SK-N-SH treated with all-trans-retinoic acid at 6 μM for 48 hours (cell line): ENCODE measurements around the gene PRR15L.

Experiments
- ATAC-seq: fragments of 200-7000 bp; cut with Tn5 transposase; 3 replicates; pipeline ENCODE4 v1.9.1; 2020; ENCODE audit warnings: mild to moderate bottlenecking, moderate library complexity
- ARNTL ChIP-seq: fragments of 450-650 bp; formaldehyde crosslinking; IDR thresholded peaks from 2 replicates; pipeline ENCODE4 v1.5.0; 2020; ENCODE audit warnings: low read depth, mild to moderate bottlenecking, moderate library complexity, borderline replicate concordance
- CSDC2 ChIP-seq: fragments of 250-450 bp; sonication (Bioruptor Pico); IDR thresholded peaks from 2 replicates; pipeline ENCODE4 v1.5.0; 2020; ENCODE audit warnings: mild to moderate bottlenecking, moderate library complexity
- ESRRG ChIP-seq: fragments of 250-450 bp; sonication (Bioruptor Pico); IDR thresholded peaks from 2 replicates; pipeline ENCODE4 v1.6.1; 2021; ENCODE audit warnings: mild to moderate bottlenecking
- GLIS3 ChIP-seq: fragments of 250-450 bp; sonication (Bioruptor Pico); IDR thresholded peaks from 2 replicates; pipeline ENCODE4 v1.5.0; 2020; ENCODE audit warnings: mild to moderate bottlenecking, moderate library complexity
- PPARA ChIP-seq: fragments of 250-450 bp; sonication (Bioruptor Pico); IDR thresholded peaks from 2 replicates; pipeline ENCODE4 v1.5.0; 2020; ENCODE audit warnings: mild to moderate bottlenecking, borderline replicate concordance
- RARB ChIP-seq: fragments of 250-450 bp; sonication (Bioruptor Pico); IDR thresholded peaks from 2 replicates; pipeline ENCODE4 v1.8.0; 2021; ENCODE audit warnings: mild to moderate bottlenecking, moderate library complexity
- SNAI2 ChIP-seq: fragments of 250-450 bp; sonication (Bioruptor Pico); IDR thresholded peaks from 2 replicates; pipeline ENCODE4 v1.5.0; 2020; ENCODE audit warnings: mild to moderate bottlenecking, moderate library complexity
- TOX ChIP-seq: fragments of 250-450 bp; sonication (Bioruptor Pico); IDR thresholded peaks from 2 replicates; pipeline ENCODE4 v1.8.0; 2021; ENCODE audit warnings: mild to moderate bottlenecking, moderate library complexity, borderline replicate concordance
- ZFP3 ChIP-seq: fragments of 250-450 bp; sonication (Bioruptor Pico); IDR thresholded peaks from 2 replicates; pipeline ENCODE4 v1.5.0; 2020; ENCODE audit warnings: mild to moderate bottlenecking, moderate library complexity
- ZNF70 ChIP-seq: fragments of 450-650 bp; formaldehyde crosslinking; IDR thresholded peaks from 2 replicates; pipeline ENCODE4 v1.5.0; 2020; ENCODE audit warnings: mild to moderate bottlenecking, moderate library complexity
- TF ChIP-seq, protein P1 (sequence below): fragments of 250-450 bp; sonication (Bioruptor Pico); IDR thresholded peaks from 2 replicates; pipeline ENCODE4 v1.8.0; 2021; ENCODE audit warnings: low read depth, mild to moderate bottlenecking, moderate library complexity, borderline replicate concordance
- TF ChIP-seq, protein P2 (sequence below): fragments of 250-450 bp; sonication (Bioruptor Pico); IDR thresholded peaks from 2 replicates; pipeline ENCODE4 v1.8.0; 2020; ENCODE audit warnings: mild to moderate bottlenecking, moderate library complexity, borderline replicate concordance
- TF ChIP-seq, protein P3 (sequence below): fragments of 250-450 bp; sonication (Bioruptor Pico); IDR thresholded peaks from 2 replicates; pipeline ENCODE4 v1.5.1; 2020; ENCODE audit warnings: low read depth, mild to moderate bottlenecking, moderate library complexity
- TF ChIP-seq, protein P4 (sequence below): fragments of 250-450 bp; sonication (Bioruptor Pico); IDR thresholded peaks from 2 replicates; pipeline ENCODE4 v1.5.0; 2020; ENCODE audit warnings: mild to moderate bottlenecking, moderate library complexity

Gene PRR15L

DNA sequence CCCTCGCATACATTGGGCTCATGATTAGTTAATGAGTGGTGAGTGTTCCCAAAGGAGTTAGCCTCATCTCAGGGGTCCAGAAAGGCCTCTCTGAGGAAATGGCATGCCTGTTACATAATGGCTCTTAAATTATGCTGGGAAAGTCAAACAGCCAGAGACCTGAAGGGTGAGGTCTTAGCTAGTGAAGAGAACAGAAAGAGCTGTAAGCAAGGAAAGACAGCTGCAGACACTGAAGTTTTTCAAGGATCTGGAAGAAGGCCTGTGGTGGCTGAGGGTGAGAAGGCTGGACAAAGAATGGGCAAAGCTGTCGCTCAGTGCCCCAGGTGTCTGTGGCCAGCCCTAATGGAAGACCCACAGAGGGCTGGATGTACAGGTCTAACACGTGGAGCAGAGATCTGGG, 51.2 kb downstream of the PRR15L start (continued):
- no peak for TF ChIP-seq TOX (CRISPR knock-in tag)

DNA sequence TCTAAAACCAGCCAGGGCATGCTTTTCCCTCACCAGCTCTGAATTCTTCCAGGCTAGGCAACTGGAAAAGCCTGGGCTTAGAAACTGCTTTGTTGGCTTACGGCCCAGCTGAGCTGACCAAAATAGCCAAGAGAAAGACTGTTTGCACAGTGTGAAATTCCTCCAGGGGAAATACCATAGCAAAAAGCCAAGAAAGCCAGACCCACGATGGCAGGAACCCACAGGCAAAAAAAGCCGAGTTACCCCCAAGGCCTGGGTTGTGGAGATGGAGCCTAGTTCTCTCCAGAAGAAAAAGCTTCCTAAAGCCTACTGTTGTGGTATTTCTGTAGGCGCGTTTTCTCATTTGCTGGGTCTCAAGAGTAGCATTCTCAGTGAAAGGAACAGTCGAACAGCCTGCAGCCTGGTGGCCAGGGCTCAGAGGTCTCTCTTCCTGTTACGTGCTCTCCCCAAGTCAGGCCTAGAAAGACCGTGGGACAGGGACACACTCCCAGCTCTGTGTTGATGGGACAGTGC, 52.4 kb downstream of the PRR15L start:
- peak; percentile 93 for ATAC-seq
- TF ChIP-seq, protein P1, sequence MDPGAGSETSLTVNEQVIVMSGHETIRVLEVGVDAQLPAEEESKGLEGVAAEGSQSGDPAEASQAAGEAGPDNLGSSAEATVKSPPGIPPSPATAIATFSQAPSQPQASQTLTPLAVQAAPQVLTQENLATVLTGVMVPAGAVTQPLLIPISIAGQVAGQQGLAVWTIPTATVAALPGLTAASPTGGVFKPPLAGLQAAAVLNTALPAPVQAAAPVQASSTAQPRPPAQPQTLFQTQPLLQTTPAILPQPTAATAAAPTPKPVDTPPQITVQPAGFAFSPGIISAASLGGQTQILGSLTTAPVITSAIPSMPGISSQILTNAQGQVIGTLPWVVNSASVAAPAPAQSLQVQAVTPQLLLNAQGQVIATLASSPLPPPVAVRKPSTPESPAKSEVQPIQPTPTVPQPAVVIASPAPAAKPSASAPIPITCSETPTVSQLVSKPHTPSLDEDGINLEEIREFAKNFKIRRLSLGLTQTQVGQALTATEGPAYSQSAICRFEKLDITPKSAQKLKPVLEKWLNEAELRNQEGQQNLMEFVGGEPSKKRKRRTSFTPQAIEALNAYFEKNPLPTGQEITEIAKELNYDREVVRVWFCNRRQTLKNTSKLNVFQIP (CRISPR knock-in tag): no peak
- TF ChIP-seq ZNF70 (CRISPR knock-in tag): no peak
- TF ChIP-seq CSDC2: no peak
- no peak for TF ChIP-seq SNAI2 (CRISPR knock-in tag)
- TF ChIP-seq GLIS3: no peak
- TF ChIP-seq ARNTL (CRISPR knock-in tag): no peak
- TF ChIP-seq RARB (CRISPR knock-in tag): no peak
- TF ChIP-seq, all 23 proteins: peak for 0

DNA sequence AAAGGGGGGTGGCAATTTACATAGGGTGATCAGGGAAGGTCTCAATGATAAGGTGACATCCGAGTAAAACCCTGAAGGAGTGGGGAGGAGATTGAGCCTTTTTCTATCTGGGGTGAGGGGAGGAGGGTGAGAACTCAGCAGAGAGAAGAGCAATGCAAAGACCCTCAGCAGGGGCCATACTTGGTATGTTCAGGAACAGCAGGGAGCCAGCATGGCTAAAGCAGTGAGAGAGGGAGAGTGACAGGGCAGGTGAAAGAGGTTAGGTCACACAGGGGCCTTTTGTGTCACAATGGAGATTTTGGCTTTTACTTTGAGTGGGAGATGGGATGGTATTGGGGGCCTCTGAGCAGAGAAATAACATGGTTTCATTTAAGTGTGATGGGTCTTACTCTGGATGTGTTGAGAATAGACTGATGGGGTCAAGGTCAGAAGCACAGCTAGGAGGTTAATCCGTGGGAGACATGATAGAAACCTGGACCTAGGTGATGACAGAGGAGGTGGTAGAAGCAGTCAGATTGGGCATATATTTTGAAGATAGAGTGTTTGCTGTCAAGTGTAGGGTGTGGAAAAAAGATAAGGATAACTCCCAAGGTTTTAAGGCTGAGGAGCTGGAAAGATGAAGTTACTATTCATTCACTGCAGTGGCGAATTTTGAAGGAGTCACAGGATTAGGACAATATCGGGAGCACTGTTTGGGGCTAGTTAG, 55.5 kb downstream of the PRR15L start:
- TF ChIP-seq ZFP3 (CRISPR knock-in tag) (no peak), CSDC2 (no peak), PPARA (CRISPR knock-in tag) (no peak), ZNF70 (CRISPR knock-in tag) (no peak), ESRRG (CRISPR knock-in tag) (no peak)
- TF ChIP-seq, protein P2, sequence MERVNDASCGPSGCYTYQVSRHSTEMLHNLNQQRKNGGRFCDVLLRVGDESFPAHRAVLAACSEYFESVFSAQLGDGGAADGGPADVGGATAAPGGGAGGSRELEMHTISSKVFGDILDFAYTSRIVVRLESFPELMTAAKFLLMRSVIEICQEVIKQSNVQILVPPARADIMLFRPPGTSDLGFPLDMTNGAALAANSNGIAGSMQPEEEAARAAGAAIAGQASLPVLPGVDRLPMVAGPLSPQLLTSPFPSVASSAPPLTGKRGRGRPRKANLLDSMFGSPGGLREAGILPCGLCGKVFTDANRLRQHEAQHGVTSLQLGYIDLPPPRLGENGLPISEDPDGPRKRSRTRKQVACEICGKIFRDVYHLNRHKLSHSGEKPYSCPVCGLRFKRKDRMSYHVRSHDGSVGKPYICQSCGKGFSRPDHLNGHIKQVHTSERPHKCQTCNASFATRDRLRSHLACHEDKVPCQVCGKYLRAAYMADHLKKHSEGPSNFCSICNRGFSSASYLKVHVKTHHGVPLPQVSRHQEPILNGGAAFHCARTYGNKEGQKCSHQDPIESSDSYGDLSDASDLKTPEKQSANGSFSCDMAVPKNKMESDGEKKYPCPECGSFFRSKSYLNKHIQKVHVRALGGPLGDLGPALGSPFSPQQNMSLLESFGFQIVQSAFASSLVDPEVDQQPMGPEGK: no peak
- TF ChIP-seq, protein P3, sequence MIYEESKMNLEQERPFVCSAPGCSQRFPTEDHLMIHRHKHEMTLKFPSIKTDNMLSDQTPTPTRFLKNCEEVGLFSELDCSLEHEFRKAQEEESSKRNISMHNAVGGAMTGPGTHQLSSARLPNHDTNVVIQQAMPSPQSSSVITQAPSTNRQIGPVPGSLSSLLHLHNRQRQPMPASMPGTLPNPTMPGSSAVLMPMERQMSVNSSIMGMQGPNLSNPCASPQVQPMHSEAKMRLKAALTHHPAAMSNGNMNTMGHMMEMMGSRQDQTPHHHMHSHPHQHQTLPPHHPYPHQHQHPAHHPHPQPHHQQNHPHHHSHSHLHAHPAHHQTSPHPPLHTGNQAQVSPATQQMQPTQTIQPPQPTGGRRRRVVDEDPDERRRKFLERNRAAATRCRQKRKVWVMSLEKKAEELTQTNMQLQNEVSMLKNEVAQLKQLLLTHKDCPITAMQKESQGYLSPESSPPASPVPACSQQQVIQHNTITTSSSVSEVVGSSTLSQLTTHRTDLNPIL: no peak
- TF ChIP-seq, protein P4, sequence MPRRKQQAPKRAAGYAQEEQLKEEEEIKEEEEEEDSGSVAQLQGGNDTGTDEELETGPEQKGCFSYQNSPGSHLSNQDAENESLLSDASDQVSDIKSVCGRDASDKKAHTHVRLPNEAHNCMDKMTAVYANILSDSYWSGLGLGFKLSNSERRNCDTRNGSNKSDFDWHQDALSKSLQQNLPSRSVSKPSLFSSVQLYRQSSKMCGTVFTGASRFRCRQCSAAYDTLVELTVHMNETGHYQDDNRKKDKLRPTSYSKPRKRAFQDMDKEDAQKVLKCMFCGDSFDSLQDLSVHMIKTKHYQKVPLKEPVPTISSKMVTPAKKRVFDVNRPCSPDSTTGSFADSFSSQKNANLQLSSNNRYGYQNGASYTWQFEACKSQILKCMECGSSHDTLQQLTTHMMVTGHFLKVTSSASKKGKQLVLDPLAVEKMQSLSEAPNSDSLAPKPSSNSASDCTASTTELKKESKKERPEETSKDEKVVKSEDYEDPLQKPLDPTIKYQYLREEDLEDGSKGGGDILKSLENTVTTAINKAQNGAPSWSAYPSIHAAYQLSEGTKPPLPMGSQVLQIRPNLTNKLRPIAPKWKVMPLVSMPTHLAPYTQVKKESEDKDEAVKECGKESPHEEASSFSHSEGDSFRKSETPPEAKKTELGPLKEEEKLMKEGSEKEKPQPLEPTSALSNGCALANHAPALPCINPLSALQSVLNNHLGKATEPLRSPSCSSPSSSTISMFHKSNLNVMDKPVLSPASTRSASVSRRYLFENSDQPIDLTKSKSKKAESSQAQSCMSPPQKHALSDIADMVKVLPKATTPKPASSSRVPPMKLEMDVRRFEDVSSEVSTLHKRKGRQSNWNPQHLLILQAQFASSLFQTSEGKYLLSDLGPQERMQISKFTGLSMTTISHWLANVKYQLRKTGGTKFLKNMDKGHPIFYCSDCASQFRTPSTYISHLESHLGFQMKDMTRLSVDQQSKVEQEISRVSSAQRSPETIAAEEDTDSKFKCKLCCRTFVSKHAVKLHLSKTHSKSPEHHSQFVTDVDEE: no peak
- ATAC-seq: no peak
